Neural progenitor cell (in vitro differentiated cells): ENCODE results near the gene TREH. TPM values are rescaled to one million over a fixed set of nuclear protein-coding genes. Genes with fewer than 3 reads are reported as not detected.
A peak's percentile ranks its signal among the peaks of the same experiment; 100 is the strongest.
"Not testable (repeated sequence)": the region's sequence is repeated elsewhere in the genome, so short reads cannot be mapped to it uniquely, and the experiment has no call there.

Experiments used
- DNase-seq: peaks from one replicate; pipeline ENCODE4 v3.0.0-alpha.2; 2016; ENCODE audit warnings: low spot score
- H2AFZ ChIP-seq: fragments of 200-600 bp; sonication (generic); replicated peaks from 2 replicates; pipeline ENCODE4 v1.6.1; 2016; ENCODE audit warnings: antibody characterized with exemption
- H3F3A ChIP-seq: fragments of 200-600 bp; sonication (generic); 2 replicates; pipeline ENCODE4 v1.6.1; 2016; ENCODE audit warnings: antibody characterized with exemption, low read depth
- H3K27ac ChIP-seq: fragments of 200-600 bp; sonication (generic); 2 replicates; pipeline ENCODE4 v1.5.1; 2016; ENCODE audit warnings: mild to moderate bottlenecking
- H3K27me3 ChIP-seq: fragments of 200-600 bp; sonication (generic); 2 replicates; pipeline ENCODE4 v1.6.1; 2016; ENCODE audit warnings: mild to moderate bottlenecking, moderate library complexity
- H3K36me3 ChIP-seq: fragments of 200-600 bp; sonication (generic); 2 replicates; pipeline ENCODE4 v1.5.1; 2016
- H3K4me1 ChIP-seq: fragments of 200-600 bp; sonication (generic); 2 replicates; pipeline ENCODE4 v1.6.1; 2016; ENCODE audit warnings: mixed run types
- H3K4me2 ChIP-seq: fragments of 200-600 bp; sonication (generic); 2 replicates; pipeline ENCODE4 v1.6.1; 2016
- H3K4me3 ChIP-seq: fragments of 200-600 bp; sonication (generic); 2 replicates; pipeline ENCODE4 v1.5.1; 2016
- H3K79me2 ChIP-seq: fragments of 200-600 bp; sonication (generic); 2 replicates; pipeline ENCODE4 v1.6.1; 2016; ENCODE audit warnings: low read depth
- H3K9ac ChIP-seq: fragments of 200-600 bp; sonication (generic); 2 replicates; pipeline ENCODE4 v1.6.1; 2016
- H3K9me3 ChIP-seq: fragments of 200-600 bp; sonication (generic); 2 replicates; pipeline ENCODE4 v1.5.1; 2016; ENCODE audit warnings: low read depth
- H4K20me1 ChIP-seq: fragments of 200-600 bp; sonication (generic); 2 replicates; pipeline ENCODE4 v1.6.1; 2016; ENCODE audit warnings: low read depth
- H3K27ac Mint-ChIP-seq: 3 replicates; pipeline ENCODE4 v1.8.0; 2021; ENCODE audit warnings: mixed read lengths
- H3K27me3 Mint-ChIP-seq: 2 replicates; pipeline ENCODE4 v1.8.0; 2022; ENCODE audit warnings: low read depth, mild to moderate bottlenecking, inconsistent platforms, moderate library complexity, mixed read lengths; ENCODE audit not compliant: insufficient read depth
- H3K36me3 Mint-ChIP-seq: 3 replicates; pipeline ENCODE4 v1.8.0; 2021; ENCODE audit warnings: mixed read lengths
- H3K4me1 Mint-ChIP-seq: 3 replicates; pipeline ENCODE4 v1.8.0; 2021; ENCODE audit warnings: mixed read lengths
- H3K4me3 Mint-ChIP-seq: 3 replicates; pipeline ENCODE4 v1.8.0; 2021; ENCODE audit warnings: mild to moderate bottlenecking, moderate library complexity, mixed read lengths
- H3K9me3 Mint-ChIP-seq: 3 replicates; pipeline ENCODE4 v1.8.0; 2020; ENCODE audit warnings: mixed read lengths
- EZH2 ChIP-seq: fragments of 200-600 bp; sonication (generic); IDR thresholded peaks from 2 replicates; pipeline ENCODE4 v1.6.1; 2017; ENCODE audit warnings: antibody characterized with exemption, mild to moderate bottlenecking, moderate library complexity
- EZH2phosphoT487 ChIP-seq: fragments of 200-600 bp; sonication (generic); IDR thresholded peaks from 2 replicates; pipeline ENCODE4 v1.6.1; 2017; ENCODE audit warnings: antibody characterized with exemption
- total RNA-seq: library from RNA; depleted of rRNA; stranded (reverse); fragments of >200 nt; gene quantifications from 2 replicates; pipeline ENCODE4 v1.2.3, GENCODE V29; 2015; ENCODE audit warnings: low replicate concordance
- TF ChIP-seq, protein P1 (sequence below): fragments of 200-600 bp; sonication (generic); IDR thresholded peaks from 2 replicates; pipeline ENCODE4 v1.5.1; 2017; ENCODE audit warnings: antibody characterized with exemption, mild to moderate bottlenecking

The TREH gene
- total RNA-seq, 1 donor from 2014 or later, result not detected

DNA sequence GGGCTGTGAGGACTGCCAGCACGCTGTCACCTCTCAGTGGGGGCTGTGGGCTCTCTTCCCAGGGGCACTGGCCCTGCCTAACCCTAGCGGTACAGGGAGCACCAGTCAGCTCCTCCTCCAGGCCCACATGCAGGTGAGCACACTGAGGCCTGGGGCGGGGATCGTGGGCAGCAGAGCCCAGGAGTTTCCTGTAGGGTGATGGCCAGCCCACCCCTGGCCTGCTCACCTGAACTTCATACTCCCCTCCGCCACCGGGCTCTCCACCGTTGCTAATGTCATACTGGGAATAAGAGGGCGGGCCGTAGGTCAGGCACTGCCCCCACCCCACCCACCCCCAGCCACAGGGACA, 10.0 kb upstream of the TREH start:
- Histone ChIP-seq H3F3A (peaks cover 8% of the 10 kb centered on the region), H3K4me3 (peak overlapping the region; percentile 37), H3K79me2 (no peaks in the 10 kb centered on the region), H3K27ac (no peak overlapping the region), H3K4me2 (peak overlapping the region; percentile 73), H3K9me3 (no peaks in the 10 kb centered on the region), H2AFZ (peak overlapping the region; percentile 91), H4K20me1 (no peaks in the 10 kb centered on the region), H3K27me3 (no peaks in the 10 kb centered on the region), H3K4me1 (no peaks in the 10 kb centered on the region), H3K36me3 (no peaks in the 10 kb centered on the region), H3K9ac (no peak overlapping the region)
- Mint-ChIP-seq H3K27me3 (peaks cover 4% of the 10 kb centered on the region), H3K36me3 (no peaks in the 10 kb centered on the region), H3K9me3 (no peaks in the 10 kb centered on the region), H3K4me3 (no peak overlapping the region), H3K4me1 (peaks cover 12% of the 10 kb centered on the region), H3K27ac (no peak overlapping the region)
- TF ChIP-seq, protein P1, sequence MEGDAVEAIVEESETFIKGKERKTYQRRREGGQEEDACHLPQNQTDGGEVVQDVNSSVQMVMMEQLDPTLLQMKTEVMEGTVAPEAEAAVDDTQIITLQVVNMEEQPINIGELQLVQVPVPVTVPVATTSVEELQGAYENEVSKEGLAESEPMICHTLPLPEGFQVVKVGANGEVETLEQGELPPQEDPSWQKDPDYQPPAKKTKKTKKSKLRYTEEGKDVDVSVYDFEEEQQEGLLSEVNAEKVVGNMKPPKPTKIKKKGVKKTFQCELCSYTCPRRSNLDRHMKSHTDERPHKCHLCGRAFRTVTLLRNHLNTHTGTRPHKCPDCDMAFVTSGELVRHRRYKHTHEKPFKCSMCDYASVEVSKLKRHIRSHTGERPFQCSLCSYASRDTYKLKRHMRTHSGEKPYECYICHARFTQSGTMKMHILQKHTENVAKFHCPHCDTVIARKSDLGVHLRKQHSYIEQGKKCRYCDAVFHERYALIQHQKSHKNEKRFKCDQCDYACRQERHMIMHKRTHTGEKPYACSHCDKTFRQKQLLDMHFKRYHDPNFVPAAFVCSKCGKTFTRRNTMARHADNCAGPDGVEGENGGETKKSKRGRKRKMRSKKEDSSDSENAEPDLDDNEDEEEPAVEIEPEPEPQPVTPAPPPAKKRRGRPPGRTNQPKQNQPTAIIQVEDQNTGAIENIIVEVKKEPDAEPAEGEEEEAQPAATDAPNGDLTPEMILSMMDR, result no peak
- no peak for TF ChIP-seq EZH2phosphoT487
- no peak for TF ChIP-seq EZH2
- DNase-seq, result no peak

DNA sequence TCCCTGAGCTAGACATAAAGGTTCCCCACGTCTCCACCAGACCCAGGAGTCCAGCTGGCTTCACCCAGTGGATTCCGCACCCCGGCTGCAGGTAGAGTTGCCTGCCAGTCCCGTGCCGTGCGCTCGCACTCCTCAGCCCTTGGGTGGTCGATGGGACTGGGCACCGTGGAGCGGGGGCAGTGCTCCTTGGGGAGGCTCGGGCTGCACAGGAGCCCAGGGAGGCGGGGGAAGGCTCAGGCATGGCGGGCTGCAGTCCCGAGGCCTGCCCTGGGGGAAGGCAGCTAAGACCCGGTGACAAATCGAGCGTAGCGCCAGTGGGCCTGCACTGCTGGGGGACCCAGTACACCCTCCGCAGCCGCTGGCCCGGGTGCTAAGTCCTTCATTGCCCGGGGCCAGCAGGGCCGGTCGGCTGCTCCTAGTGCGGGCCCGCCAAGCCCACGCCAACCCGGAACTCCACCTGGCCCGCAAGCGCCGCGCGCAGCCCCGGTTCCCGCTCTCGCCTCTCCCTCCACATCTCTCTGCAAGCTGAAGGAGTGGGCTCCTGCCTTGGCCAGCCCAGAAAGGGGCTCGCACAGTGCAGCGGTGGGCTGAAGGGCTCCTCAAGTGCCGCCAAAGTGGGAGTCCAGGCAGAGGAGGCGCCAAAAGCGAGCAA, 9.5 kb upstream of the TREH start:
- no peaks in the 10 kb centered on the region for H3K79me2 ChIP-seq
- no peak for DNase-seq
- H3K9ac ChIP-seq, result no peak overlapping the region
- Mint-ChIP-seq H3K27me3 (peaks cover 4% of the 10 kb centered on the region), H3K27ac (no peak overlapping the region), H3K9me3 (no peaks in the 10 kb centered on the region), H3K4me3 (no peak overlapping the region), H3K36me3 (no peaks in the 10 kb centered on the region), H3K4me1 (peaks cover 12% of the 10 kb centered on the region)
- no peaks in the 10 kb centered on the region for H3K4me1 ChIP-seq
- H3K27ac ChIP-seq, result no peak overlapping the region
- H2AFZ ChIP-seq, result peak overlapping the region; percentile 91
- H4K20me1 ChIP-seq, result no peaks in the 10 kb centered on the region
- H3K4me2 ChIP-seq, result peak overlapping the region; percentile 73
- H3K27me3 ChIP-seq, result no peaks in the 10 kb centered on the region
- H3K9me3 ChIP-seq, result no peaks in the 10 kb centered on the region
- H3F3A ChIP-seq, result peaks cover 4% of the 10 kb centered on the region
- no peak overlapping the region for H3K4me3 ChIP-seq
- no peaks in the 10 kb centered on the region for H3K36me3 ChIP-seq
- TF ChIP-seq EZH2, result no peak
- no peak for TF ChIP-seq EZH2phosphoT487
- TF ChIP-seq, protein P1, result no peak

DNA sequence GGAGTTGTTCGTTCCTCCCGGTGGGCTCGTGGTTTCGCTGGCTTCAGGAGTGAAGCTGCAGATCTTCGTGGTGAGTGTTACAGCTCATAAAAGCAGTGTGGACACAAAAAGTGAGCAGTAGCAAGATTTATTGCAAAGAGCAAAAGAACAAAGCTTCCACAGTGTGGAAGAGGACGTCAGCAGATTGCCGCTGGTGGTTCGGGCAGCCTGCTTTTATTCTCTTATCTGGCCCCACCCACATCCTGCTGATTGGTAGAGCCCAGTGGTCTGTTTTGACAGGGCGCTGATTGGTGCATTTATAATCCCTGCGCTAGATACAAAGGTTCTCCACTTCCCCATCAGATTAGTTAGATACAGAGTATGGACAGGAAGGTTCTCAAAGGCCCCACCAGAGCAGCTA, 8.9 kb upstream of the TREH start:
- H3K4me3 ChIP-seq, H3K36me3 ChIP-seq, H3K27me3 ChIP-seq, H3K9me3 ChIP-seq, H3K36me3 Mint-ChIP-seq, H4K20me1 ChIP-seq, H3K4me1 ChIP-seq, H3K79me2 ChIP-seq, H3K9me3 Mint-ChIP-seq, H3K27ac ChIP-seq, DNase-seq, H3K9ac ChIP-seq, H3K4me3 Mint-ChIP-seq, H2AFZ ChIP-seq, H3K27me3 Mint-ChIP-seq, H3K4me2 ChIP-seq, H3F3A ChIP-seq: not testable (repeated sequence)
- peaks cover 12% of the 10 kb centered on the region for H3K4me1 Mint-ChIP-seq
- peak overlapping the region; percentile 27 for H3K27ac Mint-ChIP-seq

DNA sequence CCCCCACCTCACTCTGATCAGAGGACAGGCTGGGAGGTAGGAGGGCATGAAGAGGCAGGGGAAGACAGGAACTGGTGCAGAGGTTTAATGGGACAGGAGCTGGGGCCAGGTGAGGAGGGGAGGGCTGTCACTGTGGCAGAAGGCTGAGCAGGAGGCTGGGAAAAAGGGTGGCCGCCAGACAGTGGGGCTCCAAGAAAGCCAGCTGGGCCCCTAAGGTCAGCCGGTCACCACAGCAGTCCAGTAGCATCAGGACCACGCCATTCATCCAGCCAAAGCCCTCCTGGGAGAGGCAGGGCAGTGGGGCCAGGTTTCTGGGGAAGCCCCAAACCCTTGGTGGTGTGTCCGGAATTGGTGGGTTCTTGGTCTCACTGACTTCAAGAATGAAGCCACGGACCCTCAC, 8.5 kb upstream of the TREH start:
- no peaks in the 10 kb centered on the region for H3K4me1 ChIP-seq
- DNase-seq, result no peak
- H3K4me2 ChIP-seq, result no peak overlapping the region
- H3K79me2 ChIP-seq, result no peaks in the 10 kb centered on the region
- Mint-ChIP-seq H3K27ac (no peak overlapping the region), H3K36me3 (no peaks in the 10 kb centered on the region), H3K4me3 (no peak overlapping the region), H3K4me1 (peaks cover 12% of the 10 kb centered on the region), H3K27me3 (peaks cover 4% of the 10 kb centered on the region), H3K9me3 (no peaks in the 10 kb centered on the region)
- TF ChIP-seq EZH2phosphoT487, result no peak
- no peak for TF ChIP-seq EZH2
- TF ChIP-seq, protein P1, result no peak
- no peak overlapping the region for H3K9ac ChIP-seq
- H3K4me3 ChIP-seq, result no peak overlapping the region
- no peaks in the 10 kb centered on the region for H3K9me3 ChIP-seq
- H4K20me1 ChIP-seq, result no peaks in the 10 kb centered on the region
- no peaks in the 10 kb centered on the region for H3F3A ChIP-seq
- H3K27me3 ChIP-seq, result no peaks in the 10 kb centered on the region
- H3K27ac ChIP-seq, result no peak overlapping the region
- no peaks in the 10 kb centered on the region for H3K36me3 ChIP-seq
- H2AFZ ChIP-seq, result no peak overlapping the region
